ENCODE results near the gene ANKRD33. TPM values are rescaled to one million over a fixed set of nuclear protein-coding genes. Genes with fewer than 3 reads are reported as not detected.

ANKRD33 gene
- total and polyA plus RNA-seq, 2 of the 8 experiments (the other 6 are each of a cell fraction or from before 2014, with no cell fraction given), result 0.41 to 0.53 TPM

DNA sequence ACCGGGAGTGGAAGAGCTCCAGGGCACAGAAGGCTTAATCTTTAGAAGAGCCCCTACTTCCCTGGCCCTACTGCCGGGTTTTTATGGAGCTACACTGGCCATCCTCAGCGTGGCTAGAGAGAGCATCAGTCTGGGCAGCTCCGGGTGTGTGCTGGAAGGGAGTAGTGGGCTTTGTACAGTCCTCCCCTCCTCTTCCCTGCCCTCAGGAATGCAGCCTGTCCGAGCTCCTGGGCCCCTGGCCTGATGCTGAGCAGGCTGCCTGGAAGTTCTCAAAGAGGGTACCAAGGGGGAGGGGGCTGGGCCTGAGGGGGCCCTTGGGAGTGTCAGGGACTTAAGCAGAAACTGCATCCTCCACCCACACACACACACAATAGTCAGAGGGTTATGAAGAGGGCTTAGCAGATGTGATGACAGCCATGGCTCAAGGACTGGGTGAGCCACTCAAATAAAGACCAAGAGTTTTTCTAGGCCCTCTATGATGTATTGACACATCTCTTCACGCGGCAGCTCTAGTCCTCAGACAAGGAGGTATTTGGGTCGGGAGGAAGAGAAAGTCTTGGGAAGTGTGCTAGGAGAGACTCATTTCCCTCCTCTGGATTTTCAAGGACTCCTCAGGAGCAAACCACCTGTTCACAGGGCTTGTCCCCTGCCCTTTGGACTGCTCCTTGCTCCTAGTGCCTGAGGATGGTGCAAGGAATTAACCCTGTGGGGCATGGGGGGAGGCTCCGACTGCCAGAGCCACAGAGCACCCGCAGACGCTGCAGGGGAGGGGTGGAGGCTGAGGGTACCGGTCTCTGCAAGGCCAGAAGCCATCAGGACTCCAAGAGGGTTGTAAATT, 22.9 kb upstream of the ANKRD33 start:
- Histone ChIP-seq H3K79me2 (ENCODE audit: control insufficient read depth in 1 of 2, insufficient read depth in 2 of 2, low read length in 2 of 2) (no peaks in the 10 kb centered on the region), H3K4me1 (replicated peaks in 1 of 4; ENCODE audit: control insufficient read depth in 3 of 4, insufficient read depth in 4 of 4, low read length in 3 of 4) (peaks cover 18 to 42% (median 35%) of the 10 kb centered on the region in 4 experiments), H3K4me3 (ENCODE audit: extremely low read depth in 1 of 4, insufficient read depth in 2 of 4, low read depth in 3 of 4, low read length in 4 of 4) (peak overlapping the region; percentile 41 to 73 (median 66)), H2BK20ac (ENCODE audit: low read length) (peak overlapping the region; percentile 94), H3K9ac (replicated peaks in 1 of 4; ENCODE audit: extremely low read depth in 1 of 4, low read depth in 3 of 4, low read length in 3 of 4) (peak overlapping the region in 1 of 4 experiments; percentile 18; a peak in 2 of 7 replicates), H3K56ac (replicated peaks; ENCODE audit: insufficient read length, low read depth, low read length) (no peak overlapping the region), H3K9me3 (ENCODE audit: insufficient read depth in 2 of 2, low read depth in 1 of 2, low read length in 1 of 2) (no peaks in the 10 kb centered on the region), H2BK15ac (ENCODE audit: low read length) (peak overlapping the region; percentile 77), H2BK12ac (ENCODE audit: low read depth, low read length) (peak overlapping the region; percentile 96), H4K8ac (ENCODE audit: extremely low read depth, insufficient read depth, low read length) (no peak overlapping the region), H2BK5ac (ENCODE audit: low read depth, low read length) (peak overlapping the region; percentile 60; the same call in 1 of the 2 replicates), H2BK120ac (replicated peaks; ENCODE audit: low read depth, low read length) (no peak overlapping the region), H2AFZ (ENCODE audit: low read length) (no peak overlapping the region), H4K20me1 (replicated peaks in 1 of 2; ENCODE audit: control insufficient read depth in 1 of 2, insufficient read depth in 2 of 2, low read length in 2 of 2) (no peaks in the 10 kb centered on the region), H3K23me2 (ENCODE audit: low read depth, low read length) (peaks cover 23% of the 10 kb centered on the region), H3K23ac (ENCODE audit: insufficient read length) (no peak overlapping the region), H3K79me1 (ENCODE audit: low read depth, low read length) (no peaks in the 10 kb centered on the region), H2AK5ac (ENCODE audit: low read depth, low read length) (peak overlapping the region; percentile 75), H3K18ac (ENCODE audit: extremely low read depth, low read length) (peak overlapping the region; percentile 97), H3K36me3 (ENCODE audit: control insufficient read depth in 2 of 4, insufficient read depth in 4 of 4, low read length in 3 of 4) (no peaks in the 10 kb centered on the region), H3K4ac (replicated peaks; ENCODE audit: insufficient read length, low read depth, low read length) (no peak overlapping the region), H3K14ac (ENCODE audit: insufficient read length) (no peak overlapping the region), H3K4me2 (ENCODE audit: insufficient read depth in 1 of 2, low read depth in 2 of 2, low read length in 2 of 2) (peak overlapping the region; percentile 97 to 100), H4K91ac (replicated peaks; ENCODE audit: insufficient read length, low read length) (peak overlapping the region; percentile 31), H4K5ac (ENCODE audit: insufficient read length, low read depth, low read length) (no peak overlapping the region), H3K27me3 (replicated peaks in 1 of 4; ENCODE audit: control insufficient read depth in 3 of 4, extremely low read depth in 1 of 4, insufficient read depth in 3 of 4, low read length in 3 of 4) (peaks cover 0 to 28% (median 21%) of the 10 kb centered on the region in 4 experiments; a peak in 6 of 7 replicates), H3K27ac (ENCODE audit: low read depth, low read length) (no peak overlapping the region; the same call in 1 of the 2 replicates)
- POLR2A ChIA-PET (ENCODE audit: partially characterized antibody), result interaction anchor here (0.7 to 11.2 kb wide), 25 partner anchors 10 to 445 kb away, joined by 3 to 107 read pairs (median 4); partner anchors contain the start of genes ANKRD33 and FIGNL2
- TF ChIP-seq TEAD4 (IDR thresholded peaks at IDR 0.05; ENCODE audit: low read depth, low read length) (peak; percentile 71), JUND (IDR thresholded peaks at IDR 0.05; ENCODE audit: low read length) (no peak), GTF2F1 (IDR thresholded peaks at IDR 0.05; ENCODE audit: borderline replicate concordance, low read depth, low read length) (no peak), SIRT6 (IDR thresholded peaks at IDR 0.05; ENCODE audit: low read length) (no peak), SP1 (IDR thresholded peaks at IDR 0.05; ENCODE audit: low read depth, low read length) (peak; percentile 13; the same call in 1 of the 2 replicates), SP2 (IDR thresholded peaks at IDR 0.05; ENCODE audit: low read length) (no peak)
- CTCF ChIA-PET (ENCODE audit: partially characterized antibody), result interaction anchor here (0.7 to 6.8 kb wide), 17 partner anchors 9 to 58 kb away, joined by 3 to 90 read pairs (median 5); partner anchors contain the start of genes ANKRD33 and FIGNL2
- DNase-seq (ENCODE audit: low read depth in 1 of 2, low spot score in 2 of 2) (no peak), FAIRE-seq (no peak)
- 53% methylated on average over 11 of the region's 12 CpGs; no CpG with 5 or more reads in 1 of the 2 experiments for WGBS, 2 experiments (ENCODE audit: extremely low coverage in 1 of 2, insufficient coverage in 1 of 2, insufficient read length in 1 of 2, insufficient replicate concordance in 2 of 2, low coverage in 1 of 2, low lambda C conversion rate in 2 of 2, missing lambda C conversion rate in 1 of 2)

Measured in H1 (cell line).